Effector memory CD8-positive, alpha-beta T cell (primary cell): ENCODE measurements around the gene NR3C2.

Experiments
- ATAC-seq: fragments of 150-1000 bp; cut with Tn5 transposase; replicated peaks from 2 replicates; pipeline ENCODE4 v1.10.0; 2021; ENCODE audit warnings: mild to moderate bottlenecking, moderate library complexity
- DNase-seq, 3 experiments: peaks; one replicate each; pipeline ENCODE4 v3.0.0; 2021
- H3K27ac Mint-ChIP-seq, 2 donors: one replicate each; pipeline ENCODE4 v1.8.0; 2022; ENCODE audit warnings: mild to moderate bottlenecking in 2 of 2, mixed read lengths in 2 of 2, moderate library complexity in 2 of 2
- H3K27me3 Mint-ChIP-seq, 2 donors: one replicate each; pipeline ENCODE4 v1.8.0; 2022; ENCODE audit warnings: mixed read lengths in 2 of 2
- H3K36me3 Mint-ChIP-seq: one replicate; pipeline ENCODE4 v1.8.0; 2022; ENCODE audit warnings: mild to moderate bottlenecking, moderate library complexity, mixed read lengths; ENCODE audit not compliant: insufficient read depth
- H3K4me1 Mint-ChIP-seq, 2 donors: one replicate each; pipeline ENCODE4 v1.8.0; 2022; ENCODE audit warnings: low read depth in 2 of 2, mixed read lengths in 2 of 2
- H3K4me3 Mint-ChIP-seq, 2 donors: one replicate each; pipeline ENCODE4 v1.8.0; 2022; ENCODE audit warnings: mild to moderate bottlenecking in 2 of 2, mixed read lengths in 2 of 2, moderate library complexity in 2 of 2
- H3K9me3 Mint-ChIP-seq, 2 donors: one replicate each; pipeline ENCODE4 v1.8.0; 2022; ENCODE audit warnings: mixed read lengths in 2 of 2

The NR3C2 gene

GRCh38 chr4:148275266-148275665, 166.9 kb downstream of the NR3C2 start:
- no peak for DNase-seq
- H3K36me3 Mint-ChIP-seq: no peaks in the 10 kb centered on the region

GRCh38 chr4:148273501-148273986, 168.7 kb downstream of the NR3C2 start:
- peaks cover 3 to 13% of the 10 kb centered on the region in 2 donors for H3K4me1 Mint-ChIP-seq
- H3K27me3 Mint-ChIP-seq: no peaks in the 10 kb centered on the region
- H3K4me3 Mint-ChIP-seq: no peak overlapping the region
- no peaks in the 10 kb centered on the region for H3K36me3 Mint-ChIP-seq
- ATAC-seq: no peak
- H3K9me3 Mint-ChIP-seq: no peaks in the 10 kb centered on the region
- no peak for DNase-seq
- H3K27ac Mint-ChIP-seq: no peak overlapping the region

More at GRCh38 chr4:148275266-148275665, 166.9 kb downstream of the NR3C2 start:
- Mint-ChIP-seq H3K4me1 (peaks cover 1 to 11% of the 10 kb centered on the region in 2 donors), H3K27me3 (no peaks in the 10 kb centered on the region), H3K4me3 (no peak overlapping the region), H3K9me3 (no peaks in the 10 kb centered on the region), H3K27ac (no peak overlapping the region)
- ATAC-seq: no peak

- Mint-ChIP-seq H3K27me3 (no peaks in the 10 kb centered on the region), H3K36me3 (no peaks in the 10 kb centered on the region), H3K4me1 (peaks cover 6 to 14% of the 10 kb centered on the region in 2 donors), H3K9me3 (no peaks in the 10 kb centered on the region), H3K4me3 (no peak overlapping the region), H3K27ac (no peak overlapping the region)
- no peak for ATAC-seq
- no peak for DNase-seq
Observed at GRCh38 chr4:148271166-148271565, 171.0 kb downstream of the NR3C2 start.

- Mint-ChIP-seq H3K4me1 (peaks cover 7 to 14% of the 10 kb centered on the region in 2 donors), H3K36me3 (no peaks in the 10 kb centered on the region), H3K27me3 (no peaks in the 10 kb centered on the region), H3K27ac (no peak overlapping the region), H3K9me3 (no peaks in the 10 kb centered on the region), H3K4me3 (no peak overlapping the region)
- DNase-seq (no peak), ATAC-seq (no peak)
Observed at GRCh38 chr4:148270630-148271029, 171.6 kb downstream of the NR3C2 start.

- Mint-ChIP-seq H3K9me3 (no peaks in the 10 kb centered on the region), H3K27me3 (no peaks in the 10 kb centered on the region), H3K4me1 (peaks cover 7 to 13% of the 10 kb centered on the region in 2 donors), H3K4me3 (no peak overlapping the region), H3K27ac (no peak overlapping the region), H3K36me3 (no peaks in the 10 kb centered on the region)
- no peak for ATAC-seq
- DNase-seq: no peak
Observed at GRCh38 chr4:148268835-148269234, 173.4 kb downstream of the NR3C2 start.

DNA sequence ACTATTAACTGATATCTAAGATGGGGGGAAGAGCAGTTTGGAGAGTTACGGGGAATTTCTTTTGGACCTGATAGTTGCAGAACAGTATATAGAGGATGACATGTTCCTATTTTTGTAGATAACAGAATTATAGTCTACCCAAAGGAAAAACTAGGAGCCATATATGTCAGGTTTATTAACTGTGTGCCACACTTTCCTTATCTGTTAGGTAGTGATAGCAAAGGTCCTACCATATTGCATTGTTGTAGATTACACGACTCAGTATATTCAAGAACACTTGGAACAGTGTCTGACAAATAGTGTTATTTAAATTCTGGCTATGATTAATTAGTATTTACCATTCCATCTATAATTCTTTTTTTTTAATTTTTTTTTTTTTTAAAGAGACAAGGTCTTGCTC, 175.3 kb downstream of the NR3C2 start:
- Mint-ChIP-seq H3K9me3 (no peaks in the 10 kb centered on the region), H3K4me3 (no peak overlapping the region), H3K27me3 (no peaks in the 10 kb centered on the region), H3K27ac (no peak overlapping the region), H3K4me1 (peaks cover 17 to 22% of the 10 kb centered on the region in 2 donors), H3K36me3 (no peaks in the 10 kb centered on the region)
- DNase-seq (no peak), ATAC-seq (no peak)

- Mint-ChIP-seq H3K4me3 (no peak overlapping the region), H3K27me3 (no peaks in the 10 kb centered on the region), H3K36me3 (no peaks in the 10 kb centered on the region), H3K27ac (no peak overlapping the region), H3K4me1 (peaks cover 17 to 25% of the 10 kb centered on the region in 2 donors), H3K9me3 (no peaks in the 10 kb centered on the region)
- ATAC-seq (no peak), DNase-seq (no peak)
Observed at GRCh38 chr4:148266240-148266639, 176.0 kb downstream of the NR3C2 start.

- H3K4me1 Mint-ChIP-seq: peaks cover 17 to 25% of the 10 kb centered on the region in 2 donors
- H3K4me3 Mint-ChIP-seq: no peak overlapping the region
- H3K9me3 Mint-ChIP-seq: no peaks in the 10 kb centered on the region
- ATAC-seq (no peak), DNase-seq (no peak)
- H3K36me3 Mint-ChIP-seq: no peaks in the 10 kb centered on the region
- H3K27me3 Mint-ChIP-seq: no peaks in the 10 kb centered on the region
- no peak overlapping the region for H3K27ac Mint-ChIP-seq
Observed at GRCh38 chr4:148265627-148266026, 176.6 kb downstream of the NR3C2 start.

GRCh38 chr4:148263802-148264201, 178.4 kb downstream of the NR3C2 start:
- Mint-ChIP-seq H3K36me3 (no peaks in the 10 kb centered on the region), H3K4me3 (no peak overlapping the region), H3K9me3 (no peaks in the 10 kb centered on the region), H3K27ac (no peak overlapping the region), H3K27me3 (no peaks in the 10 kb centered on the region), H3K4me1 (peaks cover 12 to 23% of the 10 kb centered on the region in 2 donors)
- ATAC-seq: no peak
- DNase-seq: no peak

DNA sequence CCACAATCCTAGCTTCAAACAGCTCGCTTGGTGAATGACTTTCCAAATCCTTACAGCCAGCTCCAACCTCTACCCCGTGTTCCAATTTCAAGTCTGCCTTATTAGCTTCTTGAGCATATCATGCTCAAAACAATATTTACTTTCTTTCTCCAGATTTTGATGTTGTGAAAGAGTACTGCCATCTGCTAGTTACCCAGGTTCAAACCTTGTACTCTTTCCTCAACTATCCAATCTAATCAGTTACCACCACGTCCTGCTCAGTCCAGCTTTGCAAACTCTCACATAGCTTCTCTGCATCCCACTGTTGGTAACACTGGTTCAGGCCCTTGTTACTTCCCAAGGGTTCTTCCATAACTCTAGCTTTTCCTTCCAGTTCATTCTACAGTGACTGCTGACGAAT, 179.1 kb downstream of the NR3C2 start:
- Mint-ChIP-seq H3K4me1 (peaks cover 12 to 23% of the 10 kb centered on the region in 2 donors), H3K9me3 (no peaks in the 10 kb centered on the region), H3K4me3 (no peak overlapping the region), H3K27ac (no peak overlapping the region), H3K36me3 (no peaks in the 10 kb centered on the region), H3K27me3 (no peaks in the 10 kb centered on the region)
- no peak for ATAC-seq
- no peak for DNase-seq

DNA sequence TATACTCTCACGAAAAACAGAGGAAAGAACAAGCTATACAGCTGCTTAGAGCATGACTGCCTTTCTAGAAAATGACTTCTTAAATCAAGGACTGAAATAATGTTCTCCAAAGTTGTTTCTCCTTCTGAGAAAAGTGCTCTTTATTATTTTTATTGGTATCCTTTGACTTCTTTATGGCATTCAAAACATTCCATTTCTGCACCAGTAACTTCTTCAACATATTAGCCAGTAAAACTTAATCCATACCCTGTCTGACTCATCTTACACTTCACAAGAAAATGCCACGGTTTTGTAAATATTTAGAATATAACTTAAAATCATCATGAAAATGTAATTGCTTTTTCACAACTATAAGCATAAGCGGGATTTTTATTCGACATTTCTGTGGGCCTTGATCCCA, 180.4 kb downstream of the NR3C2 start:
- ATAC-seq (no peak), DNase-seq (no peak)
- Mint-ChIP-seq H3K4me3 (no peak overlapping the region), H3K36me3 (no peaks in the 10 kb centered on the region), H3K27ac (no peak overlapping the region), H3K27me3 (no peaks in the 10 kb centered on the region), H3K9me3 (no peaks in the 10 kb centered on the region), H3K4me1 (peaks cover 12 to 23% of the 10 kb centered on the region in 2 donors)

GRCh38 chr4:148259841-148260240, 182.4 kb downstream of the NR3C2 start:
- Mint-ChIP-seq H3K36me3 (no peaks in the 10 kb centered on the region), H3K4me1 (peaks cover 17 to 28% of the 10 kb centered on the region in 2 donors), H3K27ac (no peak overlapping the region), H3K27me3 (no peaks in the 10 kb centered on the region), H3K9me3 (no peaks in the 10 kb centered on the region), H3K4me3 (no peak overlapping the region)
- ATAC-seq (no peak), DNase-seq (no peak)

DNA sequence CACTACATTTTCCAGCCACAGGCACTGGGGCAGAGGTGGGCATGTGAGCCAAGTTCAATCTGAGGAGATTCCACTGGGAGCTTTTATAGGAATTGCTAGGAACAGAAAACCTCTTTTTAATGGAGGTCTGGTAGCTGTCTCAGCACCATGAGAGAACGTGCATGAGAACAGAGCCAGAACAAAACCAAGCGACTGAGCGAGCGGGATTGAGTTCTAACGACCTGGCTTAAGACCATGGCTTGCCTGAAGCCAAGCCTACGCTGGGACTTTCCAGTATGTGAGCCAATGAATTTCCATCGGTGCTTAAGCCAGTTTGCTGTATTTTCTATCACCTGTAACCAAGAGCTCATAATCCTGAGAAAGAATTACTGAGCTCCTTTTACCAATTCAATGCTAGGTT, 183.7 kb downstream of the NR3C2 start:
- Mint-ChIP-seq H3K27me3 (no peaks in the 10 kb centered on the region), H3K27ac (no peak overlapping the region), H3K4me3 (no peak overlapping the region), H3K36me3 (no peaks in the 10 kb centered on the region), H3K9me3 (no peaks in the 10 kb centered on the region), H3K4me1 (peaks cover 18 to 30% of the 10 kb centered on the region in 2 donors)
- no peak for DNase-seq
- ATAC-seq: no peak

GRCh38 chr4:148255344-148255720, 186.9 kb downstream of the NR3C2 start:
- H3K27me3 Mint-ChIP-seq: no peaks in the 10 kb centered on the region
- no peaks in the 10 kb centered on the region for H3K9me3 Mint-ChIP-seq
- H3K4me1 Mint-ChIP-seq: peaks cover 15 to 23% of the 10 kb centered on the region in 2 donors
- peak overlapping the region; percentile 50 to 69 for H3K27ac Mint-ChIP-seq
- no peaks in the 10 kb centered on the region for H3K36me3 Mint-ChIP-seq
- no peak overlapping the region for H3K4me3 Mint-ChIP-seq
- ATAC-seq (no peak), DNase-seq (no peak)
